Ureter (tissue), 1 donor: ENCODE data around the gene TENT4A. TPM values are rescaled to one million over a fixed set of nuclear protein-coding genes. Genes with fewer than 3 reads are reported as not detected.

Source experiments
- DNase-seq: peaks from one replicate; pipeline ENCODE4 v3.0.0-alpha.2; 2020; ENCODE audit warnings: low spot score
- total RNA-seq: library from RNA; stranded (reverse); gene quantifications from one replicate; pipeline ENCODE4 v1.2.4, GENCODE V29; 2023
- donor health status: DM: yes; HTN: yes; CAD: no.

TENT4A gene
- total RNA-seq, 1 donor from 2014 or later = 28.9 TPM

- DNase-seq = no peak
Observed at GRCh38 chr5:6750142-6750840, 37.1 kb downstream of the TENT4A start.

GRCh38 chr5:6750951-6751685, 37.9 kb downstream of the TENT4A start:
- DNase-seq = no peak

- DNase-seq = no peak
Observed at GRCh38 chr5:6752236-6752635, 39.0 kb downstream of the TENT4A start.

- no peak for DNase-seq
Observed at GRCh38 chr5:6752782-6753181, 39.5 kb downstream of the TENT4A start.

GRCh38 chr5:6753851-6754250, 40.6 kb downstream of the TENT4A start:
- DNase-seq = no peak

GRCh38 chr5:6754766-6755165, 41.5 kb downstream of the TENT4A start:
- no peak for DNase-seq

- no peak for DNase-seq
Observed at GRCh38 chr5:6755519-6755918, 42.3 kb downstream of the TENT4A start.

GRCh38 chr5:6755941-6756340, 42.7 kb downstream of the TENT4A start:
- no peak for DNase-seq

- no peak for DNase-seq
Observed at GRCh38 chr5:6757414-6757969, 44.3 kb downstream of the TENT4A start.

- DNase-seq = peak; percentile 39
Observed at GRCh38 chr5:6758236-6758635, 45.0 kb downstream of the TENT4A start.

GRCh38 chr5:6758706-6759105, 45.5 kb downstream of the TENT4A start:
- no peak for DNase-seq

GRCh38 chr5:6759401-6759800, 46.2 kb downstream of the TENT4A start:
- DNase-seq = peak; percentile 34

- DNase-seq = no peak
Observed at GRCh38 chr5:6759983-6760382, 46.8 kb downstream of the TENT4A start.

- peak; percentile 40 for DNase-seq
Observed at GRCh38 chr5:6760686-6761085, 47.5 kb downstream of the TENT4A start.

GRCh38 chr5:6761333-6761732, 48.1 kb downstream of the TENT4A start:
- no peak for DNase-seq

- DNase-seq = no peak
Observed at GRCh38 chr5:6762116-6762515, 48.9 kb downstream of the TENT4A start.

GRCh38 chr5:6762697-6763096, 49.5 kb downstream of the TENT4A start:
- DNase-seq = no peak

GRCh38 chr5:6763191-6763590, 50.0 kb downstream of the TENT4A start:
- no peak for DNase-seq

- peak; percentile 90 for DNase-seq
Observed at GRCh38 chr5:6765612-6766525, 52.6 kb downstream of the TENT4A start.

GRCh38 chr5:6766604-6767093, 53.4 kb downstream of the TENT4A start:
- peak; percentile 93 for DNase-seq

- no peak for DNase-seq
Observed at GRCh38 chr5:6767481-6768063, 54.3 kb downstream of the TENT4A start.
